Measurements from ENCODE around the gene DPY30.
"Not testable (repeated sequence)": the region's sequence is repeated elsewhere in the genome, so short reads cannot be mapped to it uniquely, and the experiment has no call there.

The DPY30 gene

DNA sequence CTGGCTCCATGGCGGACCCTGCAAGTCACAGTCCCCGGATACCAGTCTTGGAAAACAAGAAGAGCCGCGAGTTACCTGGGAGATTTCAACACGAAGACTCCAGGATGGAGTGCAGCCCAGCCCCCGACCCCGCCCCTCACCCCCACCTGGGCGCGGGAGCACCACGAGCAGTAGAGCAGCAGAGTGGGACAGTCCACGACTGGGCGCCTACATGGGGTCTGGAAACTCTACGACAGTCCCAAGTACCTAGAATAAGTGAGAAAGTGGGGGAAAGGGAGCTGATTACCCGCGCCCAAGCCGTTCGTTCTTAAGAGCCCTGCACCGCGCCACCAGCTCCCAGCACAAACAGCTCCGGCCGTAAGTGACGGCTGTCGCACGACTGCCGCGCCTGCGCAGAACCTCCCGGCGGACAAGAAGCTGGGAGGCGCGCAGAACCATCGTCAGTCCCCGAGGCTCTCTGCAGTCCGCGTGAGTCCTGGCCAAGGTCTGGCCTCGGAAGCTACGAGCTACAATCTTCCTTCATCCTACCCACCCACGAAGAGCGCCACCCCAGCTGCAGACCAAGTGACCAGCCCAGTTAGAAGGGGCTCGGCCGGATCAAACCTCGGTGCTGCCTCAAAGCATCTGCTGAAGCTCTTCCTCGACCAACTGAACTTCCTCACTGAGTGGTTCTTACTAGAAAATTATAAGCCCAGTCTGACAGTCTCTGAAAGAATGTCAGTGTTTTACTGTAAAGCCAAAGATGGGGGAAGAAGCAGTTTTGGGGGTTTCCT is at the start of gene DPY30:
Gene DPY30, minus strand, starts transcription at position 359 of the 773 bp plus-strand sequence. Its CDS starts 349 bp downstream, at position 10.
- DNase-seq, result peak; percentile 90

DNA sequence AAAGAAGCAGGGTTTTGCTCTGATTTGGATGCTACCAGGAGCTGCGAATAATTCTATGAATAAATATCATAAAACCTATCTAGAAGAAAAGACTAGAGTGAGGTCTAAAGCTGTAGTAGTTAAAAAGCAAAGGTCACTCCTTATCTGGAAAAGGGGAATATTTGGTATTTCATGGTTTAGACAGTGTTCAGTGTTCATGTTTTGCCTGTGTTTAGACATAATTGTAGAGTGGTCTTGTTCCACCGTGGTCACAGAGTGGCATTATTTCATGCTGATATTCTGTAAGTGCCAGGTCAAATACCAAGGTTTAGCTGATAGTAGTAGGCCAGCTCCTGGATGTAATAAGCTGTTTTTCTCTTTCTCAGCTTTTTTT is 34.5 kb upstream of the DPY30 start:
- no peak for DNase-seq

DNA sequence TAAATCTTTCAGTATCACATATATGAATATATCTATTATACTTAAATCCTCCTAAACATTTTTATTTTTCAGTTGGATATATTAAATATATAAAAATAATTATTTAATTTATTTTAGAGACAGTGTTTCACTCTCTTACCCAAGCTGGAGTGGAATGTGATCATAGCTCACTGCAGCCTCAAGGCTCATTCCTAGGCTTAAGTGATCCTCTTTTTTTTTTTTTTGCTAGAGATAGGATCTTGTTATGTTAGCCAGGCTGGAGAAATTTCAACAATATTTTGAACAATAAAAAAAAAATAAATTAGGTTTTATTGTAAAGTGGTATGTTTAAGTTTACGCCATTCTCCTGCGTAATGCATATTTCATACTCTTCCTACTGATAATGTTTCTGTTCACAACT is 27.9 kb upstream of the DPY30 start:
- no peak for DNase-seq

DNA sequence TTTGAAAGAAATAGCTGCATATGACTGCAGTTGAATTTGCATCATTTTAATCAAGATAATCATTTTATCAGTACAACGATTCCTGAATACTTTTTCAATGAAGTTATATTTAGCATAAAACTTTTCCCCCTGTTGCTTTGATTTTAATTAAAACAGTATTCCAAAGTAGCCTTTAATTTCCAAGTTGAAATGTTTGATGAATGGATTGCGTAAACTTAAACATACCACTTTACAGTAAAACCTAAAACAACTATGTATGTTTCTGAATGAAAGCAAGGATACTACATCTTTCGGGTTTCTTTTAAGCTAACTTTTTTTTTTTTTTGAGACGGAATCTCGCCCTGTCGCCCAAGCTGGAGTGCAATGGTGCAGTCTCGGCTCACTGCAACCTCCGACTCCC is 25.1 kb upstream of the DPY30 start:
- no peak for DNase-seq

DNA sequence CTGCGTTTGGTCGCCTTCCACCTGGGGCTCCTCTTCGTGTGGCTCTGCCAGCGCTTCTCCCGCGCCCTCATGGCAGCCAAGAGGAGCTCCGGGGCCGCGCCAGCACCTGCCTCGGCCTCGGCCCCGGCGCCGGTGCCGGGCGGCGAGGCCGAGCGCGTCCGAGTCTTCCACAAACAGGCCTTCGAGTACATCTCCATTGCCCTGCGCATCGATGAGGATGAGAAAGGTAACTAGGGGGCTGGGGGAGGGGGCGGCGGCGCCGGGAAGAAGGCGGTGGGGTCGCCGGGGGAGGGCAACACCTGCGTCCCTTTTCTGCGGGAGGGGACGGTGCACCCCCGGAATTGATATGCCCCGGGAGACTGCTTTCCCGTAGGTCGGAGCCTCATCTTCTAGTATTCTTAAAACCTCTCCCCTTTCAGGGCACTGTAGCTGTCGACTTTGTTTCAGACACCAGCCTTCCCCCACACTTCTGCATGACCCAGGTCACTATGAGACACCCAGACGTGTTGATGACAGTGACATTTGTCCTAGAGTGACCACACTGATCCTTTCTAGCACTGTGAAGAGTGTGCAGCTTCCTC is 24.5 kb upstream of the DPY30 start:
- DNase-seq, result peak; percentile 1

DNA sequence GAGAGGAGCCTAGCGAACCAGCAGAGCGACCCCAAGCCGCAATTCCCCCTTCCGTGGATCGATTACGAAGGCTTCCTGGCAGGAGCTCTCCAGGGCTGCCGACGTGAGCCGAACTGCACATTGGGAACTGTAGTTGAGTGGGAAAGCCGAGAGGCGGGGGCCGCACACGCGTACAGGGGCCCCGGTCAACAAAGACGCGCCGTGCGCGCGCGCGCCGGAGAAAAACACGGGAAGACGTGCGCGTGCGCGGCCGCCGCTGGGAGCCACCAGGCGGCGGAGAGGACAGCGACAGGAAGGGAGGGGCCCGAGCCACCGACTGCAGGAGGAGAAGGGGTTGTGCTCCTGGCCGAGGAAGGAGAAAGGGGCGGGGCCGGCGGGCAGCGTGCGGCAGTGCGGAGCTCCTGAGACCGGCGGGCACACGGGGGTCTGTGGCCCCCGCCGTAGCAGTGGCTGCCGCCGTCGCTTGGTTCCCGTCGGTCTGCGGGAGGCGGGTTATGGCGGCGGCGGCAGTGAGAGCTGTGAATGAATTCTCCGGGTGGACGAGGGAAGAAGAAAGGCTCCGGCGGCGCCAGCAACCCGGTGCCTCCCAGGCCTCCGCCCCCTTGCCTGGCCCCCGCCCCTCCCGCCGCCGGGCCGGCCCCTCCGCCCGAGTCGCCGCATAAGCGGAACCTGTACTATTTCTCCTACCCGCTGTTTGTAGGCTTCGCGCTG is 23.9 kb upstream of the DPY30 start, which contains the start of gene SPAST:
Gene SPAST, plus strand, starts transcription at position 247 of the 711 bp plus-strand sequence. Its CDS starts 276 bp downstream, at position 523.
- DNase-seq, result peak; percentile 97

DNA sequence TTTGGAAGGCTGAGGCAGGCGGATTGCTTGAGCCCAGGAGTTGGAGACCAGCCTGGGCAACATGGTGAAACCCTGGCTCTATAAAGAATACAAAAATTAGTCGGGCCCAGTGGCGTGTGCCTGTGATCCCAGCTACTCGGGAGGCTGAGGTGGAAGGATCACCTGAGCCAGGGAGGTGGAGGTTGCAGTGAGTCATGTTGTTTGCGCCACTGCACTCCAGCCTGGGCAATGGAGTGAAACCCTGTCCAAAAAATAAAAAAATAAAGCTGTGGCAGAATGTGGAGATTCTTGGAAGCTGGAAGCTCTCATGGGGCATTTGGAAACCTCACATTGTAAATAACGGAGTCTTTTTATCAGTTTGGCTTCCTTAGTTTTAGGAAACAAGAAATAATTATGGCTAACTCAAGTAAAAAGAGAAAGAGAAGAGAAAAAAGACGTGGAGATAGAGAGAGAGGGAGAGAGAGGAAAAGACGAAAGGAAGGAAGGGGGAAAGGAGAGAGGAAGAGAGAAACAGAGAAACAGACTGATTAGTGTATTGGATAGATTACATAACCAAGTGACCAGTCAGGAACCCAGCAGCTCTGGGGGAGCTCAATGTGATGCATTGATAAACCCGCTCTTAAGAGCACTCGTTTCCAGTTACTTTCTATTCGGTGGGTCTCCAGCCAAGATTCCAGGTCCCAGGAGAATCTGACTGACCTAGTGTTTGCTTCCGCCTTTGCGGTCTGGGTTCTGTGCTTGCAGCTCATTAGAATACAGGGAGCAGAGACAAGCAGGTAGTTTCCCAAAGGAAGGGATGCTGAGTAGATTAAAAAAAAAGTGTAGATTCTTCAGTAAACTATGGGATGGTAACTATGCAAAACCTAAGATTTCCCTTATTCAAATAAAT is 22.6 kb upstream of the DPY30 start:
- peak; percentile 41 for DNase-seq

DNA sequence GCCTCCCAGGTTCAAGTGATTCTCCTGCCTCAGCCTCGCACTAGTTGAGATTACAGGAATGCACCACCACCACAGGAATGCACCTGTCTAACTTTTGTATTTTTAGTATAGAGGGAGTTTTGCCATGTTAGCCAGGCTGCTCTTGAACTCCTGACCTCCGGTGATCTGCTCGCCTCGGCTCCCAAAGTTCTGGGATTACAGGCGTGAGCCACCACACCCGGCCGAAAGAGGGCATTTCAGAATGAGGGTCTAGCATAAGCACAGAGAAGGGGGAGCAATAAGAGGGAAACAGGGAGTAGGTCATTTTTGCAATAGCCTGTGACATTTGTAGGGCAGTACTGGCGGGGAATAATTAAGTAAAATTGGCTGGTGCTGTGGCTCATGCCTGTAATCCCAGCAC is 21.8 kb upstream of the DPY30 start:
- no peak for DNase-seq

DNA sequence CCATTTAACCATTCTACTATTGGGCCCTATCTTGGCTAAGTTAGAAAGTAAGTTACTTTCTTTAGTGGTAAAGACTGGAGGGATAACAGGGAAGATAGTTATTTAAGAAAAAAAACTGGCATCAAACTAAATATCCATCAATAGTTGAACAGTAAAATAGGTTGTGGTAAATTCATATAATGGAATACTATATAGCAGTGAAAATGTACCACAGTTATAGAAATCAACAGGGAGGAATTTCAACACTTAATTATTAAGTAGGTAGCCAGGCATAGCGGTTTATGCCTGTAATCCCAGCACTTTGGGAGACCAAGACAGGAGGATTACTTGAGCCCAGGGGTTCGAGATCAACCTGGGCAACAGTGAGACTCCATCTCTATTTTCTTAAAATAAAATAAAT is 20.7 kb upstream of the DPY30 start:
- no peak for DNase-seq

DNA sequence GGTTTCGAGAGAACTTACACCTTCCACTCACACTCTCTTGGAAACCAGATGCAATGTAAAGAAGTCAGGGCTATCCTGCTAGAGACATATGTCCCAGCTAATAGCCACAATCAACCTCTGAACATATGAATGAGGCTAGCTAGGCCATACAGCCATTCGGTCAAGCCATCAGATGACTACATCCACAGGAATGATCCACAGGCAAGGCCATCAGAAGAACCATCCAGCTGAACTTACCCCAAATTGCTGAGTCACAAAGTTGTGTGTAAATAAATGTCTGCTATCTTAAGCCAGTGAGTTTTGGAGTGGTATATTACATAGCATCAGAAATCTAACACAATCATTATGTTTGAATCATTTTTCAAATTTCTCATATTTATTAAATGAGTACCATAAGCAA is 18.5 kb upstream of the DPY30 start:
- DNase-seq, result peak; percentile 17

DNA sequence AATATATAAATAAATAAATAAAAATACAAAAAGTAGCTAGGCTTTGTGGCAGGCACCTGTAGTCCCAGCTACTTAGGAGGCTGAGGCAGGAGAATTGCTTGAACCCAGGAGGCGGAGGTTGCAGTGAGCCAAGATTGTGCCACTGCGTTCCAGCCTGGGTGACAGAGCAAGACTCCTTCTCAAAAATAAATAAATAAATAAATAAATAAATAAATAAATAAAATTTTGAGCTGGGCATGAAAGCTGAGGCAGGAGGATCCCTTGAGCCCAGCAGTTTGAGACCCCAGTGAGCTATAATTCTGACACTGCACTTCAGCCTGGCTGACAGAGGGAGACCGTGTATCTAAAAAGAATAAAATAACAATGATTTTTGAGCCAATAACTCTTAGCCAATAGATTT is 15.0 kb upstream of the DPY30 start:
- not testable (repeated sequence) for DNase-seq

DNA sequence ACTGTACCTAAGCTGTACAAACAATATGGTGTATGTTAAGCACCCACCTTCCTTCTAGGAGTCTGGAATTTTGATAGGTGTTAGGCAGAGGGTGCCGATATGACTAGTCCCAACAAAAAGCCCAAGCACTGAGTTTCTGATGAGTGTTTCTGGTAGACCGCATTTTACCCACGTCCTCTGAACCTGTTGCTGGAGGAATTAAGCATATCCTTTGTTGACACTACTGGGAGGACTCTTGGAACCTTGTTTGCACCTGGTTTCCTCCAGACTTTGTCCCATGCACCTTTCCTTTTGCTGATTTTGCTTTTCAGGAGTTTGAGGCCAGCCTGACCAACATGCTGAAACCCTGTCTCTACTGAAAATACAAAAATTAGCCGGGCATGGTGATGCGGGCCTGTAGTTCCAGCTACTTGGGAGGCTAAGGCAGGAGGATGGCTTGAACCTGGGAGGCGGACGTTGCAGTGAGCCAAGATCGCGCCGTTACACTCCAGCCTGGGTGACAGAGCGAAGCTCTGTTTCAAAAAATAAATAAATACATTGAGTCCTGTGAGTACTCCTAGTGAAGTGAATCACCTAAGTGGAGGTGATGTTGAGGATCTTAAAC is 12.3 kb upstream of the DPY30 start:
- DNase-seq, result no peak

DNA sequence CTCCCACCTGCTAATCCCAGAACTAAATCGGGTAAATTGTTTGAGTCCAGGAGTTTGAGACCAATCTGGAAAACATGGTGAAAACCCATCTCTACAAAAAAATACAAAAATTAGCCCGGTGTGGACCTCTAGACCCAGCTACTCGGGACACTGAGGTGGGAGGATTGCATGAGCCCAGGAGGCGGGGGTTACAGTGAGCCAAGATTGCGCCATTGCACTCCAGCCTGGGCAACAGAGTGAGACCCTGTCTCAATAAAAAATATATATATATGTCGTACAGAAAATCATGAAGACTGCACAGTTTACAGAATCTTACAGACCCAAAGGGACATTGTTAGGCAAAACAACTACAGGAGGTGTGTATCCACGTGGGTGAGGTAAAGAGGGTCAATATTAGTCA is 4.0 kb upstream of the DPY30 start:
- no peak for DNase-seq

DNA sequence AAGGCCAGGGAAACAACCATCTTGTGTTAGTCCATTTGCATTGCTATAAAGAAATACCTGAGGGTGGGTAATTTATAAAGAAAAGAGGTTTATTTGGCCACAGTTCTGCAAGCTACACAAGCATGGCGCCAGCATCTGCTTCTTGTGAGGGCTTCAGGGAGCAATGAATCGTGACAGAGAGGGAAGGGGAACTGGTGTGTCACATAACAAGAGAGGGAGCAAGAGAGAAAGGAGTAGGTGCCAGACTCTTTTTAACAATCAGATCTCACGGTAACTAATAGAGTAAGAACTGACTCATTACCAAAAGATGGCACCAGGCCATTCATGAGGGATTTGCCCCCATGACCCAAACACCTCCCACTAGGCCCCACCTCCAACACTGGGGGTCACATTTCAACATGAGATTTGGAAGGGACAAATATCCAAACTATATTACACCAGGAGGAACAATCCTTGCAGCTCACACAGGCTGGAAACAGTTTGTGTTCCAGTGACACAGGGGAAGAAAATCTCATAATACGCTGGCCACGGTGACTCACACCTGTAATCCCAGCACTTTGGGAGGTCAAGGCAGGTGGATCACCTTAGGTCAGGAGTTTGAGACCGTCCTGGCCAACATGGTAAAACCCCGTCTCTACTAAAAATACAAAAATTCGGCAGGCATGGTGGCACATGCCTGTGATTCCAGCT is 5.3 kb downstream of the DPY30 start:
- DNase-seq, result peak; percentile 21

DNA sequence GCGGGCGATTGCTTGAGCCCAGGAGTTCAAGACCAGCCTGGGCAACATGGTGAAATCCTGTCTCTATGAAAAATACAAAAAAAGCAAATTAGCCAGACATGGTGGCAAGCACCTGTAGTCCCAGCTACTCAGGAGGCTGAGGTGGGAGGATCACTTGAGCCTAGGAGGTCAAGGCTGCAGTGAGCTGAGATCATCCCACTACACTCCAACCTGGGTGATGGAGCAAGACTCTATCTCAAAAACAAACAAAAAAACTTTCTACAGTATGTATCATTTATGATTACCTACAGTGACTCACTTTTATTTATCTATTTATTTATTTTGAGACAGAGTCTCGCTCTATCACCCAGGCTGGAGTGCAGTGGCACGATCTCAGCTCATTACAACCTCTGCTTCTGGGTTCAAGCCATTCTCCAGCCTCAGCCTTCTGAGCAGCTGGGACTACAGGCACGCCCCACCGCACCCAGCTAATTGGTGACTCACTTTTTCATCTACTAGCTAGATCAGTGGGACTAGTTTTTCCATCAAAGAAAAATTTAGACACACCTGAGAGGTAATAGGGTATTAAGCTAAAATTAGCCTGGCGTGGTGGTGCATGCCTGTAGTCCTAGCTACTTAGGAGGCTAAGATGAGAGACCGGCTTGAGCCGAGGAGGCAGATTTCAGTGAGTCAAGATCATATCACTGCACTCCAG is 20.7 kb downstream of the DPY30 start:
- DNase-seq, result not testable (repeated sequence)

DNA sequence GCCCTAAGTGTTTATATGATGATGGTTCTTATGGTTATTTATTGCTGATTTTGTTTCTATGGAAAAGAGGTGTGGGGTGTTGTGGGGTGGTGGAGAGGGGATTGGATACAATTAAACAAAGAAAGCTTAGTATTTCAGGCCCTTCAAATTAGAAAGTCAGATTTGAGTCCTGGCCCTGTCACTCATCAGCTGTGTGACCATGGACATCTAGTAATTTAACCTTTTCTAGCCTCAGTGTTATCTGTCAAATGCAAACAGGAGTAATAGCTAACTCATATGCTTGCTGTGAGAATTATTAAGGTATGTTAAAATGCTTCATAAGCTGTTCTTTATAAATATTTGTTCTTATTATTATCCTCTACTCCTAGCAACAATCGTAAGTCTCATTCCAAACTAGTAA is 26.7 kb downstream of the DPY30 start:
- no peak for DNase-seq

DNA sequence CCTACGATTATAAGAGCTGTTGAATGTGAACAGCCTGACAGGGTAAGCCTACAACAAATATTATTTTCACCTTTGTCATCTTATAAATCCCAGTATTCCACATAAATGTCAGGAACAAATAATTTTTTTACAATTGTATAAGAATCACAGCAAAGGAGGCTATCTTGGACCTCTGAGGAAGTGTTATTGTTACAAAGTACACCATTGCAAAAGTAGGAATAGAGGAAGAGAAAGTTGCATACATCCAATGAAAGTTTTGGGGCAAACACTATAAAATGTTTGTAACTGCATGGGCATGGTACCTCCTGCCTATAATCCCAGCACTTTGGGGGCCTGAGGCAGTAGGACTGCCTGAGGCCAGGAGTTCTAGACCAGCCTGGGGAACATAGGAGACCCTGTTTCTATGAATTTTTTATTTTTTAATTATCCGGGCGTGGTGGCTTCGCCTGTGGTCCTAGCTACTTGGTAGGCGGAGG is 28.1 kb downstream of the DPY30 start:
- no peak for DNase-seq

DNA sequence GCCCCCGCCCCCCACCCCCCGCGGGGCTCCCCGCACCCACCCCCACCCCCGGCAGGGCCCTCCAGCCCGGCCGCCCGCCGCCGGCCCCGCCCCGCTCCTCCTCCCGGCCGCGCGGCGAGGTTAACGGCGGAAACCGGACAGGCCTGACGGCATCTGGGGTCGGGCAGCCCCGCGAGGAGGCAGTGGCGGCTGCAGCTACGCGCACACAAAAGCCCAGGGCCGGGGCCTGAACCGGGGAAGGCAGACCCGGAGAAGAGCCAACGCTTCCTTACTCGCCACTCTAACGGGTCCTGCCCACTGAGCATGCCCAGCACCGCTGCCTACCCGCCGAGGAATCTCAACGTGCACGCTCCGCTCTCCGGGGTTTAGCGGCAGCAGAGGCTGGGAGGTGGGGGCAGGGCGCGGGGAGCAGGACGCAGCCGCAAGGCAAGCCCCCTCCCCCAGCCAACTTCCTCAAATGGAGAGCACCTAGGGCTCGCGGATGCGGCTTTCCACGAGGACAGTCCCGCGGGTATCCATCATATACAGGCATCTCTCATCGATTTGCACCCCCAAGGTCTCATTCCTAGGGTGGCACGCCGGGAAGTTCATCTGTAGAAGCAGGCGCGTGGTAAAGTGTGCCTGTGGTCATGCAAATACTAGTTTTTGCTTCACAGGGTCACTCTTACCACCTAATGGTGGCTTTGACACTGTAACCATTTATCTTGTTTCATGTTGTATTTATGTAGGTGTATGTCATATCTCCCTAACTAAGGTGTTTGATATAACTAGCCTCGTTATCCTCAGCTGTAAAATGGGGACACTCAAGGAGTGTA is 28.7 kb downstream of the DPY30 start, which contains the start of gene MEMO1:
Gene MEMO1, minus strand, starts transcription at position 339 of the 815 bp plus-strand sequence. CDS start 761 bp downstream, outside the sequence.
- peak; percentile 95 for DNase-seq

DNA sequence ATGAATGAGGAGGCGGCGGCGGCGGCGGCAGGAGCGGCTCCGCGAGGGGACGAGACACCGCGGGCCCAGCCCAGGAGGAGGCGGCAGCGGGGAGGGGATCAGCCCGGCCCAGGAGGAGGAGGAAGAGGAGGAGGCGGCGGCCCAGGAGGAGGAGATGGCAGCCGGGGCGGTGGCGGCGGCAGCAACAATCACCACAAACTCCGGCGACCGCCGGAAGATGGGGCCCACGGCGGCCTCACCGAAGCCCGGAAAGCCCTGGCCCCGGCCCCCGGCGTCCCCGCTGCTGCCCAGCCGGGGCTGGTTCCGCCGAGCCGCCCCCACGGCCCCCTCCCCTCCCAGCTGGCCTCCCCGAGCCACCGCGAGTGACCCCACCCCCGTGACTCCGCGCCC is 29.3 kb downstream of the DPY30 start:
- peak; percentile 68 for DNase-seq
